Skin epidermis (tissue), 12 donors: ENCODE results near the gene BCL7C.
"Not testable (repeated sequence)": the region's sequence is repeated elsewhere in the genome, so short reads cannot be mapped to it uniquely, and the experiment has no call there.

ENCODE experiments used
- H3K27ac ChIP-seq, 21 experiments: fragments of 200-600 bp; sonication (generic) in 11 of 21; one replicate each; pipeline ENCODE4 v1.5.0; 2020; ENCODE audit warnings: mild to moderate bottlenecking in 3 of 21, inconsistent platforms in 2 of 21, moderate library complexity in 2 of 21
- H3K4me3 ChIP-seq, 7 experiments: fragments of 200-600 bp; sonication (generic) in 2 of 7; one replicate each; pipeline ENCODE4 v1.5.0; 2020; ENCODE audit warnings: inconsistent platforms in 2 of 7, mild to moderate bottlenecking in 2 of 7, moderate library complexity in 1 of 7

Gene BCL7C

DNA sequence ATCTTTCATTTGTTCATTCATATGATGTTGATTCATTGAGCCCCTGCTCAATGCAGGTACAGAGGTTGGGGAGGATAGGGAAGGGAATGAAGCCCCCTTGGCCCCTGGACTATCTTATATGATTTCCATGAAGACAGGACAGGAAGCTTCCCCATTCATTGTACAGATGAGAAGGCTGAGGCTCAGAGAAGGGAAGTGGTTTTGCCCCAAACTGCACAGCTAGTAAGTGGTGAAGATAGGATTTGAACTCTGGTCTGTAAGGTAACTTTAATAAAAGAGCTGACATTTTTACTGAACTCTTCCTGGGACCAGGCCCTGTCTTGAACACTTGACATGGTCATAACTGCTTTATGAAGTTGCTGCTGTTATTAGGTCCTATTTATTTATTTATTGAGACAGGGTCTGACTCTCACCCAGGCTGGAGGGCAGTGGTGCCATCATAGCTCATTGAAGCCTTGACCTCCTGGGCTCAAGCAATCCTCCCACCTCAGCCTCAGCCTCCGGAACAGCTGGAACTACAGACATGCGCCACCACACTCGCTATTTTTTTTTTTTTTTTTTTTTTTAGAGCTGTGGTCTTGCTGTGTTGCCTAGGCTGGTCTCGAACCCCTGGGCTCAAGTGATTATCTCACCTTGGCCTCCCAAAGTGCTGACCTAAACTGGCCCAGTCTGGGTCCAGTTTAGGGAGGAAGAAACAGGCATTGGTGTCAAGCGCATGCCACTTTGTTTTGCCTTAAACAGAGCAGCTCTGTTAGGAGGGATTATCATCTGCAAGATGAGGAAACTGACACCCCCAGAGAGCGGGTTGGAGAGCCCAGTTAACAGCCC lies 7.5 kb upstream of the BCL7C start:
- peak overlapping the region in 19 of 21 experiments; percentile 56 to 97 (median 91) for H3K27ac ChIP-seq
- peak overlapping the region; percentile 17 to 57 (median 46) for H3K4me3 ChIP-seq

DNA sequence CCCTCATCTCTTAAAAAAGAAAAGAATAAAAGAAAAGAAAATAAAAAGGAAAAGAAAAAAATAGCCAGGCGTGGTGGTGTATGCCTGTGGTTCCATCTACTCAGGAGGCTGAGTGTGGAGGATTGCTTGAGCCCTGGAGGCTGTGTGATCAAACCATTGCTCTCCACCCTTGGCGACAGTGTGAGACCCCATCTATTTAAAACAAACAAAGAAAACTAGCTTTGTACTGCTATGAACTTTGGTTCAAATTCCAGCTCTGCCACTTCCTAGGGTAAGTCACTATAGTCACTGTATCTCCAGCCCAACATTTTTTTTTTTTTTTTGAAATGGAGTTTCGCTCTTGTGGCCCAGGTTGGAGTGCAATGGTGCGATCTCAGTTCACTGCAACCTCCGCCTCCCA lies 6.7 kb upstream of the BCL7C start:
- Histone ChIP-seq H3K27ac (no peak overlapping the region), H3K4me3 (no peak overlapping the region)

DNA sequence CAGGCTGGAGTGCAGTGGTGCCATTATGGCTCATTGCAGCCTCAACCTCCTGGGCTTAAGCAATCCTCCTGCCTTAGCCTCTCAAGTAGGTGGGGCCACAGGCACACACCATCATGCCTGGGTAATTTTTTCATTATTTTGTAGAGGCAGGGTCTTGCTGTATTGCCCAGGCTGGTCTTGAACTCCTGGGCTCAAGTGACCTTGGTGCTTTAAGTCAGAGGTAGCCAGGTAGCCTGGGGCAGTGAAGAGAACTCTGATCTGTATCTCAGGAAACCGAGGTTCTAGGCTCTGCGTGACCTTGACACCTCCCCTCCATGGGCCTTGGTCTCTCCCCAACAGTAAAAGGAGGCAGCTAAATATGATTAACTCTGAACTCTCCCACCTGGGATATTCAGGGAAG lies 5.9 kb upstream of the BCL7C start:
- Histone ChIP-seq H3K27ac (no peak overlapping the region), H3K4me3 (no peak overlapping the region)

DNA sequence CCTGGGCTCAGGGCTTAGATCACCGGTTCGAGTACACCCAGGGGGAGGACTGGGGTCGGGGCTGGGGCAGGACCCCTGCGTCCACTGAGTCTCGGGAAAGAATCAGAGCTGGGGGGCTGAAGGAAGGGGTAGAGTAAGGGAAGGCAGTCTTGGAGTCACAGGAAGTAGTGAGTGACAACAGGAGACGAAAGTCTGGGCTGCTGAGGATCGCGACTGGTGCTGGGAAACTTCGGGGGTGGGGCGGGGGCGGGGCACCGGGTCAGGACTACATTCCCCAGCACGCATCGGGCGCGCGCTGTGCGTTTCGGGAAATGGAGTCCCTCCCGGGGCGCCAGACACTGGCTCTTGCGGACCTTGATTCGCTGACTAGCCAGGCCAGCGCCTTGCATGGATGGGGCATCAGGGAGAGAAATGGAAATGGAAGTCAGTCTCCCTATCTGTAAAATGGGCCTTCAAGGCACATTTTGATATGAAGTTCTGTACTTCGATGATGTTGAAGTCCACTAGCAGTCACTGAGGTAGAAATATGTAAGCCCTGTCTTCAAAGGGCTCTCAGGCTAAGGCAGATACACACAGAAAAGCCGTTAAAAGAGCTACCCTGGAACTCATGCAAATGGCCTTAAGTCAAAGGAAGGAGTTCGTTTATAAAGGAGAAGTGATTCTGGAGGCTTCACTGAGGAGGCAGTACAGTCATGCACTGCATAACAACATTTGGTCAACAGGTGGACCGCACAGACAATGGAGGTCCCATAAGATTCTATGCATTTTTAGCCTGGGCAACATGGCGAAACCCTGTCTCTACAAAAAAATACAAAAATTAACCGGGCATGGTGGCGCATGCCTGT lies 3.2 kb upstream of the BCL7C start:
- peak overlapping the region; percentile 30 to 48 (median 42) for H3K4me3 ChIP-seq
- peak overlapping the region; percentile 55 to 97 (median 92) for H3K27ac ChIP-seq

DNA sequence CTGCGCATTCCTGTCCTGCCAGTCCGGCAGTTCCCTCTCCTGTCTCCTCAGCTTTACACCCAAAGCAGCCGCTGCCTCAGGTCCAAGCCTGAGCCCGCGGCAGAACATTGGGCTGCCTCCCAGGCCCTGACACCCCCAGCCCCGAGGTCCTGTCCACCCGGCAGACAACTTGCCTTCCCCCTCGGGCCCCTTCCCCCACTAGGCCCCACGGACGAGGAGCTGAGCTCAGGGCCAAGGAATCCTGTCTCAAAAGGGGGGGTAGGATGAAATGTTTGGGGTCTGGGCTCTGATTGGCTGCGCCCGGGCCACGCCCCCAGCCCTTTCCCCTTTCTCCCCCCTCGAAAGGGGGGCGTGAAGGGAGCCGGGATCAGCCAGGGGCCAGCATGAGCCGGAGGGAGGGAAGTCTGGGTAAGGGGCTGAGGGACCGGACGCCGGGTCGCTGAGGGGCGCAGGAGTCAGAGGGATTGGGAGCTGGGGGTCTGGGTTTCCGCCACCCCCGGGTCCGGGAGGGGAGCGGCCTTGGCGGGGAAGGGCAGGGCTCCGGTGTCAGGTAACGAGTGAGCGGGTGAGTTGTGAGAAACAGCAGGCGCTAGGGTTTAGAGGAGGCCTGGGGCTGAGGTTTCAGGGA lies 2.5 kb upstream of the BCL7C start, which contains the start of gene CTF1:
Gene CTF1, plus strand, starts transcription at position 354 of the 628 bp plus-strand sequence. Its CDS starts 30 bp downstream, at position 384.
- Histone ChIP-seq H3K4me3 (peak within 1 kb of the TSS; percentile 30 to 48 (median 42)), H3K27ac (peak within 1 kb of the TSS; percentile 55 to 97 (median 92))

DNA sequence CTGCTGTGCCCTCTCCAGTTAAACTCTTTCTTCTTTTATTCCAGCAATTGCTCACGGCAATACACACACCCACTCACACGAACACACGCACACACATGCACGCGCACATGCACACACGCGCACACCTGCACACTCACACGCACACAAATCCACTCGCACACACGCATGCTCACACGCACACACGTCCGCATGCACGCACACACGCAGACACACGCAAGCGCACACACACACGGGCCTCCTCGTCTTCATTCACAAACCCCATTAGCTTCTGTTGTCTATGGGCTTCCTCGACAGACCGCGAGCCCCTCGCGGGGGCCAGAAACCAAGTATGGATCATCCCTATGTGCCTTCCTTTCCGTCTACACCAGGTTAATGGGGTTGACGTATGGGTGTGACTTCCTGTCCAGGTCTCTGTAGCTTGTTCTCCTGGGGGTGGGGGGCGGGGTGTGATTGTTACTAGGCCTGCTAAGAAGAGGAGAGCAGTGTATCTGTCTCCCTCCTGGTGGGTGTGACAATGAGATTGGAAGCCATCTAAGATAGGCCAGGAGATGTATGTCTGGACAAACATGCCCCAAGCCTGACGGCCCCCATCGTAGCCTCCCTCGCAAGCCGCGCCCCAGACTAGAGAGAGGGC lies 1.9 kb upstream of the BCL7C start:
- Histone ChIP-seq H3K27ac (peak overlapping the region; percentile 55 to 97 (median 92)), H3K4me3 (peak overlapping the region; percentile 30 to 48 (median 42))

DNA sequence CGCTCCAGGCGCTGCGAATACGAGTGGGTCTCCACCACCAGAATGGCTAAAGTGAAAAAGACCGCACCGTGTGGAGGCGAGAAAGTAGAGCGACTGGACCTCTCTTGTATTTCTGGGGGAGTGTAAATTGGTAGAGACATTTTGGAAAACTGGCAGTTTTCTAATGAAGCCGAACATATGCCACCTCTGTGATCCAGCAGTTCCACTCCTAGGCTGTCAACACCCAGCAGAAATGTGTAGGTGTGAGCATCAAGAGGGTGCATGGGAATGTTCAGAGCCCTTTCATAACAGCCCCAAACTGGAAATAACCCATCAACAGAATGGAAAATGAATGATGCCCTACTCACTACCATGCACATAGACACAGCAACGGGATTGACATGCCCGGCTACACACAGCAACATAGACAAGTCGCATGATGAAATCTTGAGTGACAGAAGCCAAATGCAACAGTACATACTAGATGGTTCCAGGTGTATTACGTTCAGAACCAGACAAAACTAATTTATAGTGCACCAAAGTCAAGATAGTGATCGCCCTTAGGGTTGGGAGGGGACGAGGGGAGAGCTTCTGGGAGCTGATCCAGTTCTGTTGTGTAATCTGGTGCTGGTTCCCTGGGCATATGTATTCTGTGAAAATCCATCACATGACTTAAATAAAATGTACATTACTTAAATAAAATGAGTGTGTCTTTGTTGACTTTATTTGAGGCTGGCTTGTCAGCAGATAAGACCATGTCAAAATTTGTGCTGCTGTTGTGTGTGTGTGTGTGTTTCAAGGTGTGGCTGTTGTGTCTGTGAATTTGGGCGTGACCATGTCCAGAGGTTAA lies 877 bp upstream of the BCL7C start:
- Histone ChIP-seq H3K4me3 (peak overlapping the region; percentile 33 to 68 (median 62)), H3K27ac (peak overlapping the region; percentile 71 to 97 (median 93))

DNA sequence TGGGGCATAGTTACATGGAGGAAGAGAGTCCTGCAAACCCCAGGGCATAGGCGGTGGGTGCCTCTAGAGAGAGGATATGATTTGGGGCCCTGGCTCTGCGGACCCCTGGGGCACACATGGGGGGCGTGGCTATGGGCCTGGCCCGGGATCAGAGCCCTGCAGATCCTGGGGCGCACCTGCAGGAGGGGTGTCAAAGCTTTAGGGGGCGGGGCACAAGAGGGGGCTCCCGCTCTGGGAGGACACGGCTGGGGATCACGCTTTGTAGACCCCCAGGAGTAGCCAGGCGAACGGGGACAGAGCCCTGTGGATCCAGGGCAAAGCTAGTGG lies 497 bp downstream of the BCL7C start:
- Histone ChIP-seq H3K27ac (peak overlapping the region; percentile 75 to 97 (median 93)), H3K4me3 (peak overlapping the region; percentile 49 to 68 (median 62))

DNA sequence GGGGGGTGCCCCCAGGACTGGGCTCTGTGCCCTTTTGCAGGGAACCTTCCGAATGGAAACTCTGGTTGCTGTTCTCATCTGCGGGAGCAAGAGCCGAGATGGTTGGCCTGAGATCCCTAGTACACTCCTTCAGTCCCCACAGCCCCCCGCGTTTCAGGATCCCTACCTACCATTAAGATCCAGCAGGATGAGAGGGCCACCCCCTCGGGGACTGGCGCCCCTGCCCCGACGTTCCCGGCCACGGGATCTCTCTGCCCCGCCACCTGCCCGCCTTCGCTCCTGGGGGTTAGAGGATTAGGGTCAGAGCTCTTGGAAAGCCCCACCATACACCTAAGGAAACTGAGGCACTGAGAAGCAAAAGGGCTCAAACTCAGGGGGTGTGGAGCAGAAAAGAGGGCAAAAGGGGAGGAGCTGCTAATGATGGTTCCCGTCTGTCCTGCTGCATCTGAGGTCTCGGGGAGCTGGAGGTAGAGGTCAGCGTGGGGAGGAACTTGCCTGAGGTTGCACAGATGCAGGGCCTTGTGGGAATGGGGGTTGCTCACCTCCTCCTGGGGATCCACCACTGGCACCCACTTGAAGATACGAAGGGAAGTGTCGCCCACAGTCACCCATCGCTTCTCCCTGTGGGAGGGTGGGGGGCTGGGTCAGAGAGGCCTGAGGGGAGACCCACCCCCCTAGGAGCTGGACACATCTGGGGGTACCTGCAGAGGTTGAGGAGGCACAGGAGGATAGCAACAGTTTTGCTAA lies 1.0 kb downstream of the BCL7C start:
- Histone ChIP-seq H3K27ac (peak overlapping the region; percentile 75 to 97 (median 93)), H3K4me3 (peak overlapping the region; percentile 49 to 68 (median 62))

DNA sequence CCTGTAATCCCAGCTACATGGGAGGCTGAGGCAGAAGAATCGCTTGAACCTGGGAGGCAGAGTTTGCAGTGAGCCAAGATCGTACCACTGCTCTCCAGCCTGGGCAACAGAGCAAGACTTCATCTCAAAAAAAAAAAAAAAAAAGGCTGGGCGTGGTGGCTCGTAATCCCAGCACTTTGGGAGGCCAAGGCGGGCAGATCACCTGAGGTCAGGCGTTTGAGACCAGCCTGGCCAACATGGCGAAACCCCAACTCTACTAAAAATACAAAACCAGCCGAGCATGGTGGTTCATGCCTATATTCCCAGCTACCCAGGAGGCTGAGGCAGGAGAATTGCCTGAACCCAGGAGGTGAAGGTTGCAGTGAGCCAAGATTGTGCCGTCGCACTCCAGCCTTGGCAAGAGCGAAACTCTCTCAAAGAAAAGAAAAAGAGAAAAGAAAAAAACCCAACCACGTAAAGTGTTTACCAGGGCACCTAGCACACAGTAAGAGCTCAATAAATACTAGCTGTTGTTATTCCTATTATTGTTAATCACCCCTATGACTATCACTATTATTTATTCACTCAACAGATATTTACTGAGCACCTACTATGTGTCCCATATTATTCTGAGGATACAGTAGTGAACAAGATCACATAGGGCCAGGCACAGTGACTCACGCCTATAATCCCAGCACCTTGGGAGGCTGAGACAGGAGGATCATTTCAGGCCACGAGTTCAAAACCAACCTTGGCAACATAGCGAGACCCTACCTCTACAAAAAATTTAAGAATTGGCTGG lies 2.6 kb downstream of the BCL7C start:
- H3K27ac ChIP-seq, H3K4me3 ChIP-seq: not testable (repeated sequence)

DNA sequence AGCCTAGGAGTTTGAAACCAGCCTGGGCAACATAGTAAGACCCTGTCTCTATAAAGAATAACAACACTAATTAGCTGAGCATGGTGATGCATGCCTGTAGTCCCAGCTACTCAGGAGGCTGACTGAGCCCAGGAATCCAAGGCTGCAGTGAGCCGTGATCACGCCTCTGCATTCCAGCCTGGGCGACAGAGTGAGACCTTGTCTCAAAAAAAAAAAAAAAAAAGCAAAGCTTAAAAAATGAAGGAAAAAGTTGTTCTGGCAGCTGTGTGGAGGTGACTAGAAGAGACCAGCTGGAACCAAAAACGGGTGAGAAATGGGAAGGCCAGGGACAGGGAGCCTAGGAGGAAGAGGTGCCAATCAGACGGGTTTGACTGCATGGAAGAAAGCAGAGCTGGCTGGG lies 4.2 kb downstream of the BCL7C start:
- H3K27ac ChIP-seq = no peak overlapping the region

DNA sequence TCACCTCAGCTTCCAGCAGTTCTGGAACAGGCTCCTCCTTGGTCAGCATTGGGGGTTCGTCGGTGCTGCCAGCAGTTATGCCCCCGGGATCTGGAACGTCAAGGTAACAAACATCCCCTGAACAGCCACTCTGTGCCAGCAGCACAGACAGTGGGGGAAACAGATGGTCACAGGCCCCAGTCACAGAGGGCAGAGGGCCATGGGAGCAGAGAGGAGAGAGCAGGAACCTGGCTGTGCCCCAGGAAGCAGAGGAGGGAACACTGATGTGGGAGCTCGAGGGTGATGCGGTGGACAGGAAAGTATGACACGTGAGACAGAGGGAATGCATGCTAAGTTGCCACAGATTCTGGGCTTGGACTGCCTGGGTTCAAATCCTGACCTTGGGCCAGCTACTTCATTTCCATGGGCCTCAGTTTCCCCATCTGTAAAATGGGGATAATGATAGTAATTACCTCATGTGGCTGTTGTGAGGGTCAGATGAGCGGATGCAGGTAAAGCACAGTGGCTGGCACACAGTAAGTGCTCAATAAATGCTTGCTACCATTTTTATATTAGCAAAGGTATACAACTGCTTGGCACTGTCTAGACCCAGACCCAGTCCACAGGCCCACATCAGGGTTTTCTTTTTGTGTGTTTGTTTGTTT lies 4.9 kb downstream of the BCL7C start:
- Histone ChIP-seq H3K27ac (peak overlapping the region in 1 of 21 experiments; percentile 23), H3K4me3 (no peak overlapping the region)

More for the DNA sequence above, 4.2 kb downstream of the BCL7C start:
- no peak overlapping the region for H3K4me3 ChIP-seq

DNA sequence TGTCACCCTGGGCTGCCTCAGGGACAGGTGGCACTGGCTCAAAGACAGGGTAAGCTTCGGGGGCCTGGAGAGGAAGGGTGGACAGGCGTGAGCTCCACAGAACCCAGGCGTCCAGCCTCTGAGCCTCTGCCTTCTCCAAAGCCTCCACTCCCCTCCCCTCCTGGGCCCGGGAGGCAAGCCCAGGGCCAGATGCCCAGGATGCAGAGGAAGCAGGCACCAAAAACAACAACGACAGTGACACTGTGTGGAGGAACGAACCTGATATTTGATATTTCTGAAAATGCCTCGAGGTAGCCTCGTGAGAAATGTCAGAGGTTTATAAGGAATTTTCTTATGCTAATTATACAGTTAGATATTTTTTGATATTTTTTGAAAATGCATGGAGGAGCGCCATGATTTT lies 6.0 kb downstream of the BCL7C start:
- no peak overlapping the region for H3K4me3 ChIP-seq
- no peak overlapping the region for H3K27ac ChIP-seq

DNA sequence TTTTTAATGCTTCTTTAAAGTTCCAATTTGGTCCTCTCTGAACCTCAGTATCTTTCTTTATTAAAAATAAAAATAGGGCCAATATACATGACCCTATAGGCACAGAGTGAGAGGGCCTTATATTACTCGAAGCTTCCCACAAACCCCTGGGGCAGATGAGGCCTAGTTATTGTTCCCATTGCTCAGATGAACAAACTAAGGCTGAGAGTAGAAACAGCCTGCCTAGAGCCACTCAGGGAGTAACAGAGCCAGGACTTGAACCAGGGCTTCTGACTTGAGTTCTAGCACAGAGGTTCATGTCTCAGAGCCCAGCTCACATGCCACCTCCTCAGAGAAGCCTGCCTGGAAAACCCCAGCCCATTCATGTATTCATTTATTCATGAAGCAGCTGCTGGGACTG lies 7.7 kb downstream of the BCL7C start:
- Histone ChIP-seq H3K4me3 (no peak overlapping the region), H3K27ac (no peak overlapping the region)

DNA sequence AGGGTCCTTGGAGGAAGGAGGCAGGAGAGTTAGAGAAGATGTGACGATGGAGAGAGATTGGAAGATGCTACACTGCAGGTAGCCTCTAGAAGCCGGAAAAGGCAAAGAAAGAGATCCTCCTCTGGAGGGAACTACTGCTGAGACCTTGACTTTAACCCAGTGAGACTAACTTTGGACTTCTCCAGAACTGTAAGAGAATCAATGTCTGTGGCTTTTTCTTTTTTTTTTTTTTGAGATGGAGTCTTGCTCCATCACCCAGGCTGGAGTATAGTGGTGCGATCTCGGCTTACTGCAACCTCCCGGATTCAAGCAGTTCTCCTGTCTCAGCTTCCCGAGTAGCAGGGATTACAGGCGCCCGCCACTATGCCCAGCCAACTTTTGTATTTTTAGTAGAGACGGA lies 8.7 kb downstream of the BCL7C start:
- no peak overlapping the region for H3K4me3 ChIP-seq
- H3K27ac ChIP-seq = no peak overlapping the region

DNA sequence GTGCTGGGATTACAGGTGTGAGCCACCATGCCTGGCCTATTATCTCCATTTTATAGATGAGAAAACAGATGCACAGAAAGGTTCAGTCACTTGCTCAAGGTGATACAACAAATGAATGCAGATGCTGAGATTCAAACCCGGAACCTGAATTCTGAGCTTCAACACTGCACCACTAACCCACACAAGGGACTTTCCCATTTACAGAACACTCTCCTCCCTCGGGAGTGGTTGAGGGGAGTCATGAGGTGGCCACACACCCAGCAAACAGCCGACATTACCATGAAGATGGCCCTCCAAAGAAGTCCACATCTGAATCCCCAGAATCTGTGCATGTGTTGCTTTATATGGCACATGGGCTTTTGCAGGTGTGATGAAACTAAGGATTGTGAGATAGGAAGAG lies 9.1 kb downstream of the BCL7C start:
- Histone ChIP-seq H3K27ac (no peak overlapping the region), H3K4me3 (no peak overlapping the region)
